ENCODE measurements around the gene DCLK2.

Gene DCLK2

GRCh38 chr4:150244600-150244999, 166.4 kb downstream of the DCLK2 start:
- no peak for DNase-seq

- no peak for DNase-seq
Measured at GRCh38 chr4:150247184-150247583, 168.9 kb downstream of the DCLK2 start.

- DNase-seq, result no peak
Measured at GRCh38 chr4:150248181-150248580, 169.9 kb downstream of the DCLK2 start.

- DNase-seq, result no peak
Measured at GRCh38 chr4:150250293-150250997, 172.2 kb downstream of the DCLK2 start.

GRCh38 chr4:150250998-150251651, 172.9 kb downstream of the DCLK2 start:
- no peak for DNase-seq

GRCh38 chr4:150251752-150252190, 173.5 kb downstream of the DCLK2 start:
- no peak for DNase-seq

GRCh38 chr4:150252306-150252705, 174.1 kb downstream of the DCLK2 start:
- DNase-seq, result no peak

- DNase-seq, result no peak
Measured at GRCh38 chr4:150252741-150253140, 174.5 kb downstream of the DCLK2 start.

- no peak for DNase-seq
Measured at GRCh38 chr4:150253416-150253815, 175.2 kb downstream of the DCLK2 start.

- DNase-seq, result no peak
Measured at GRCh38 chr4:150253965-150254630, 175.9 kb downstream of the DCLK2 start.

- DNase-seq, result no peak
Measured at GRCh38 chr4:150255610-150256224, 177.5 kb downstream of the DCLK2 start.

GRCh38 chr4:150256225-150256620, 178.0 kb downstream of the DCLK2 start:
- DNase-seq, result no peak

GRCh38 chr4:150256841-150257730, 178.8 kb downstream of the DCLK2 start:
- no peak for DNase-seq

- no peak for DNase-seq
Measured at GRCh38 chr4:150258569-150258968, 180.3 kb downstream of the DCLK2 start.

GRCh38 chr4:150259861-150260567, 181.8 kb downstream of the DCLK2 start:
- DNase-seq, result no peak

- no peak for DNase-seq
Measured at GRCh38 chr4:150261571-150261970, 183.3 kb downstream of the DCLK2 start.

- DNase-seq, result no peak
Measured at GRCh38 chr4:150262611-150263010, 184.4 kb downstream of the DCLK2 start.

GRCh38 chr4:150264595-150265161, 186.4 kb downstream of the DCLK2 start:
- no peak for DNase-seq

- no peak for DNase-seq
Measured at GRCh38 chr4:150265806-150266205, 187.6 kb downstream of the DCLK2 start.

- no peak for DNase-seq
Measured at GRCh38 chr4:150268444-150268843, 190.2 kb downstream of the DCLK2 start.

- no peak for DNase-seq
Measured at GRCh38 chr4:150278206-150278605, 200.0 kb downstream of the DCLK2 start.
